Keratinocyte (primary cell): ENCODE measurements around the gene SMPD3. TPM values are rescaled to one million over a fixed set of nuclear protein-coding genes. Genes with fewer than 3 reads are reported as not detected.

Experiments
- DNase-seq: peaks from one replicate; pipeline ENCODE4 v3.0.0-alpha.2; 2011; ENCODE audit warnings: low read depth, missing footprints, low spot score
- FAIRE-seq: peaks from 2 replicates; lab custom pipeline; 2011; peaks lifted over from hg19 to GRCh38; lab: Jason Lieb, UNC
- H2AFZ ChIP-seq: 2 replicates; pipeline ENCODE4 v1.6.0; 2012; ENCODE audit warnings: low read length, control low read depth, inconsistent platforms; ENCODE audit not compliant: control insufficient read depth
- H3K27ac ChIP-seq: 2 replicates; pipeline ENCODE4 v1.5.1; 2011; ENCODE audit warnings: low read length; ENCODE audit not compliant: control insufficient read depth, insufficient read depth
- H3K27me3 ChIP-seq: 3 replicates; pipeline ENCODE4 v1.6.0; 2011; ENCODE audit warnings: low read length; ENCODE audit not compliant: control insufficient read depth, insufficient read depth; ENCODE audit errors: extremely low read depth
- H3K36me3 ChIP-seq, 2 experiments: 2 replicates in 1 of 2; 3 replicates in 1 of 2; pipeline ENCODE4 v1.5.1; 2011; ENCODE audit warnings: low read length in 2 of 2, mild to moderate bottlenecking in 1 of 2; ENCODE audit not compliant: control insufficient read depth in 2 of 2, insufficient read depth in 2 of 2; ENCODE audit errors: extremely low read depth in 1 of 2
- H3K4me1 ChIP-seq: 3 replicates; pipeline ENCODE4 v1.5.1; 2011; ENCODE audit warnings: low read length; ENCODE audit not compliant: control insufficient read depth, insufficient read depth; ENCODE audit errors: extremely low read depth
- H3K4me2 ChIP-seq: 3 replicates; pipeline ENCODE4 v1.6.0; 2011; ENCODE audit warnings: low read depth, low read length; ENCODE audit not compliant: control insufficient read depth, insufficient read depth; ENCODE audit errors: extremely low read depth
- H3K4me3 ChIP-seq, 3 experiments: fragments of 200-600 bp in 1 of 3; sonication (generic) in 1 of 3; 2 replicates in 2 of 3; 3 replicates in 1 of 3; pipeline ENCODE4 v1.5.1; 2011 to 2016; ENCODE audit warnings: low read length in 3 of 3, mild to moderate bottlenecking in 3 of 3, control low read depth in 2 of 3, inconsistent platforms in 1 of 3, low read depth in 1 of 3, mixed read lengths in 1 of 3, mixed run types in 1 of 3, moderate library complexity in 1 of 3; ENCODE audit not compliant: control insufficient read depth in 2 of 3, insufficient read depth in 2 of 3; ENCODE audit errors: extremely low read depth in 1 of 3
- H3K79me2 ChIP-seq: 2 replicates; pipeline ENCODE4 v1.6.0; 2012; ENCODE audit warnings: low read length; ENCODE audit not compliant: control insufficient read depth, insufficient read depth
- H3K9ac ChIP-seq: 3 replicates; pipeline ENCODE4 v1.6.0; 2011; ENCODE audit warnings: low read length; ENCODE audit not compliant: control insufficient read depth, insufficient read depth; ENCODE audit errors: extremely low read depth
- H3K9me1 ChIP-seq: 3 replicates; pipeline ENCODE4 v1.6.0; 2011; ENCODE audit warnings: low read length; ENCODE audit not compliant: control insufficient read depth, insufficient read depth; ENCODE audit errors: extremely low read depth
- H3K9me3 ChIP-seq: 2 replicates; pipeline ENCODE4 v1.5.1; 2012; ENCODE audit warnings: low read depth, low read length; ENCODE audit not compliant: control insufficient read depth
- H4K20me1 ChIP-seq: 3 replicates; pipeline ENCODE4 v1.6.0; 2011; ENCODE audit warnings: low read length; ENCODE audit not compliant: control insufficient read depth, insufficient read depth; ENCODE audit errors: extremely low read depth
- EZH2 ChIP-seq: IDR thresholded peaks from one replicate; pipeline ENCODE4 v1.6.1; 2012; ENCODE audit warnings: inconsistent platforms, mild to moderate bottlenecking, low read length, moderate library complexity
- dilution Hi-C: fragments of 300-500 bp; cut with MboI; formaldehyde crosslinking; loops from one replicate; pipeline ENCODE4 v1.7.0; 2020; ENCODE audit warnings: low sequenced_read_pairs; ENCODE audit not compliant: extremely low pct_ligation_motif_present
- polyA plus RNA-seq, 5 experiments: library from polyadenylated mRNA; depleted of rRNA in 3 of 5; stranded (reverse) in 3 of 5; stranded (forward) in 1 of 5; unstranded in 1 of 5; fragments of >200 nt; gene quantifications; 1 replicate in 1 of 5; 2 replicates in 3 of 5; 3 replicates in 1 of 5; pipeline versions ENCODE4 v1.2.1 to v1.2.3, GENCODE V29; 2011 to 2012; ENCODE audit warnings: missing spikeins in 2 of 5, low read depth in 1 of 5, low replicate concordance in 1 of 5
- TF ChIP-seq, protein P1 (sequence below), 3 experiments: IDR thresholded peaks in 1 of 3; conservative IDR thresholded peaks in 1 of 3; optimal IDR thresholded peaks in 1 of 3; 2 replicates in 2 of 3; 3 replicates in 1 of 3; pipeline versions ENCODE3 to v1.5.1; 2011; ENCODE audit warnings: low read length in 3 of 3, mild to moderate bottlenecking in 3 of 3, moderate library complexity in 2 of 3, control low read depth in 1 of 3, inconsistent platforms in 1 of 3; ENCODE audit not compliant: insufficient read depth in 2 of 3; ENCODE audit errors: extremely low read depth in 1 of 3

Gene SMPD3
- polyA plus RNA-seq, 1 donor (not counting 4 experiments of a cell fraction or from before 2014, with no cell fraction given), result 0.34 TPM

DNA sequence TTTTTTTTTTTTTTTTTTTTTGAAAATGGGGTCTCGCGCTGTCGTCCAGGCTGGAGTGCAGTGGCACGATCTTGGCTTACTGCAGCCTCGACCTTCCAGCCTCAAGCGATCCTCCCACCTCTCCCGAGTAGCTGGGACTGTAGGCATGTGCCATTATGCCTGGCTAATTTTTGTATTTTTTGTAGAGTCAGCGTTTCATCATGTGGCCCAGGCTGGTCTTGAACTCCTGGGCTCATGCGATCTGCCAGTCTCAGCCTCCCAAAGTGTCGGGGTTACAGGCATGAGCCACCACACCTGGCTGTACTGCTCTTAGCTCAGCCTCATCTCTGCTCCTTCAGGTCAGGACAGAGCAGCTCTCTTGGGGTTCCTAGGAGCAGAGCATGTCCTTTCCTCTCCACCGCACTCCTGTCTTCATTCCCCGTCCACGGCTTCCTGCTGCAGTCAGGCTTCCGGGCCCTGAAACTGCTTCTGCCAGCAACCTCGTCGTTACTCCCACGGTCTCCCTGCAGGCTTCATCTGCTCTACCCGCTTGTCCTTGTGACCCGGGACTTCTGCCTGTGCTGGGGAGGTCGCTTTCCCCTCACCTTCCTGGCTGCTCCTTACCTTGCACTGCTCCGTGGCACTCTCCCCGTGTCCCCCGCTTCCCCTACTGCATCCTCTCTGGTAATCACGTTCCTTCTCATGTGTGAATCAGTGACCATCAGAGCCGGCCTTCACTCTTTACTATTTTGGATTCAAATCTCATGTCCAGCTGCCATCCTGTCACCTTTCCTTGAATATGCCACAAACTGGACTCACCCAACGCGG lies 99.5 kb downstream of the SMPD3 start:
- Histone ChIP-seq H3K27me3 (no peaks in the 10 kb centered on the region), H3K36me3 (peaks cover 18 to 34% of the 10 kb centered on the region in 2 experiments), H3K79me2 (no peaks in the 10 kb centered on the region), H4K20me1 (peaks cover 4% of the 10 kb centered on the region), H3K9me3 (no peaks in the 10 kb centered on the region), H3K4me2 (no peak overlapping the region), H3K4me1 (peaks cover 7% of the 10 kb centered on the region), H2AFZ (no peak overlapping the region), H3K9ac (no peak overlapping the region), H3K9me1 (no peaks in the 10 kb centered on the region), H3K27ac (no peak overlapping the region), H3K4me3 (no peak overlapping the region)
- TF ChIP-seq, protein P1, sequence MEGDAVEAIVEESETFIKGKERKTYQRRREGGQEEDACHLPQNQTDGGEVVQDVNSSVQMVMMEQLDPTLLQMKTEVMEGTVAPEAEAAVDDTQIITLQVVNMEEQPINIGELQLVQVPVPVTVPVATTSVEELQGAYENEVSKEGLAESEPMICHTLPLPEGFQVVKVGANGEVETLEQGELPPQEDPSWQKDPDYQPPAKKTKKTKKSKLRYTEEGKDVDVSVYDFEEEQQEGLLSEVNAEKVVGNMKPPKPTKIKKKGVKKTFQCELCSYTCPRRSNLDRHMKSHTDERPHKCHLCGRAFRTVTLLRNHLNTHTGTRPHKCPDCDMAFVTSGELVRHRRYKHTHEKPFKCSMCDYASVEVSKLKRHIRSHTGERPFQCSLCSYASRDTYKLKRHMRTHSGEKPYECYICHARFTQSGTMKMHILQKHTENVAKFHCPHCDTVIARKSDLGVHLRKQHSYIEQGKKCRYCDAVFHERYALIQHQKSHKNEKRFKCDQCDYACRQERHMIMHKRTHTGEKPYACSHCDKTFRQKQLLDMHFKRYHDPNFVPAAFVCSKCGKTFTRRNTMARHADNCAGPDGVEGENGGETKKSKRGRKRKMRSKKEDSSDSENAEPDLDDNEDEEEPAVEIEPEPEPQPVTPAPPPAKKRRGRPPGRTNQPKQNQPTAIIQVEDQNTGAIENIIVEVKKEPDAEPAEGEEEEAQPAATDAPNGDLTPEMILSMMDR (optimal IDR thresholded peaks at IDR 0.05 in 1 of 3, IDR thresholded peaks at IDR 0.05 in 1 of 3, conservative IDR thresholded peaks at IDR 0.05 in 1 of 3; ENCODE audit: extremely low read depth in 1 of 3, insufficient read depth in 2 of 3, low read length in 3 of 3), result no peak
- TF ChIP-seq EZH2, result no peak
- dilution Hi-C loops, result no loop called here
- no peak for DNase-seq
- FAIRE-seq, result no peak

DNA sequence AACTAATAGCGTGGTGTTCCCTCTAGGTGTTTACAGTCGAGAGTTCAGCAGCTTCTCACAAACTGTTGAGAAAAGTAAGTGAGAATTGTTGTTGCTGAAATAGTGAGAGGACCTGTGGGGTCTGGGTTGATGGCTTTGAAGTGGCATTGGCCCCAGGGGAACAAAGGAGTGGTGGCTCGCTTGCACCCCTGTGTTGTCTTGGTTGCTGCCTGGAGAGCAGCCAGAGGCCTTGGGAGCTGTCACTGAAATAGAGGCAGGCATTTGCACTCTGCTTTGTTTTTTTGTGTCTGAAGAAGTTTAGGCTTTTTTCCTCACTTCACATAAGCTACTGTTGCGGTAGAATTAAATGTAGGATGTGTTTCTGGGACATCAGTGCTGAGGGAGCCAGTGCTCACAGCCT lies 100.7 kb downstream of the SMPD3 start:
- Histone ChIP-seq H3K4me3 (no peak overlapping the region), H2AFZ (no peak overlapping the region), H4K20me1 (peaks cover 4% of the 10 kb centered on the region), H3K79me2 (no peaks in the 10 kb centered on the region), H3K9me1 (no peaks in the 10 kb centered on the region), H3K27ac (no peak overlapping the region), H3K9me3 (no peaks in the 10 kb centered on the region), H3K4me1 (peaks cover 7% of the 10 kb centered on the region), H3K4me2 (no peak overlapping the region), H3K9ac (no peak overlapping the region), H3K36me3 (peaks cover 19 to 30% of the 10 kb centered on the region in 2 experiments), H3K27me3 (no peaks in the 10 kb centered on the region)
- no peak for TF ChIP-seq EZH2
- TF ChIP-seq, protein P1 (optimal IDR thresholded peaks at IDR 0.05 in 1 of 3, IDR thresholded peaks at IDR 0.05 in 1 of 3, conservative IDR thresholded peaks at IDR 0.05 in 1 of 3; ENCODE audit: extremely low read depth in 1 of 3, insufficient read depth in 2 of 3, low read length in 3 of 3), result no peak
- no peak for FAIRE-seq
- dilution Hi-C loops, result no loop called here
- DNase-seq, result no peak
